GM12865 (cell line): ENCODE measurements around the gene CHST3.

Experiments used
- DNase-seq: peaks from one replicate; pipeline ENCODE4 v3.0.0; 2010; ENCODE audit warnings: low read depth
- H3K4me3 ChIP-seq: 2 replicates; pipeline ENCODE4 v1.5.1; 2011; ENCODE audit warnings: mild to moderate bottlenecking, low read depth, low read length, control low read depth
- TF ChIP-seq, protein P1 (sequence below): IDR thresholded peaks from 2 replicates; pipeline ENCODE4 v1.5.1; 2011; ENCODE audit warnings: low read length, control low read depth, low read depth, inconsistent platforms; ENCODE audit not compliant: insufficient read depth; ENCODE audit errors: missing control alignments

The CHST3 gene

DNA sequence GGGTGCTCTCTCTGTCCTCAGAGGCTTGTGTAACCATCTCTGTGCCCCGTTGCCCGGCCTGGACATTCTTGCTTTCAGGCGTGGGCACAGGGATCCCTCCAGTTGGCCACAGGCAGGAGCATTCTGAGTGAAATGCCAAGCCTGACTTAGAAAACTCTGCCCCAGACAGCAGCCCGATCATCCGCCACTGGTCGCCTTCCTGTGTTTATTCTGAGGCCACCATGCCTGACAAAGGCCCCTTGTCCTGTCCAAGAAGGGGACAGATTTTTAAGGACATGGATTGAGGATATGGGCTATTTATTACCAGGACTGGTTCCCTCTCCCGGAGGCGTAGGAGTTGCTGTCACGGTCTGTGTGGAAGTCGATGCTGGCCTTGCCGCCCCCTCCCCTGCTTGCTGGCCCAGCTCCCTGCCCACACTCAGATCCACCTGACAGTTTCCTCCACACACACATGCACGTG is 69.9 kb downstream of the CHST3 start:
- DNase-seq = no peak
- TF ChIP-seq, protein P1, sequence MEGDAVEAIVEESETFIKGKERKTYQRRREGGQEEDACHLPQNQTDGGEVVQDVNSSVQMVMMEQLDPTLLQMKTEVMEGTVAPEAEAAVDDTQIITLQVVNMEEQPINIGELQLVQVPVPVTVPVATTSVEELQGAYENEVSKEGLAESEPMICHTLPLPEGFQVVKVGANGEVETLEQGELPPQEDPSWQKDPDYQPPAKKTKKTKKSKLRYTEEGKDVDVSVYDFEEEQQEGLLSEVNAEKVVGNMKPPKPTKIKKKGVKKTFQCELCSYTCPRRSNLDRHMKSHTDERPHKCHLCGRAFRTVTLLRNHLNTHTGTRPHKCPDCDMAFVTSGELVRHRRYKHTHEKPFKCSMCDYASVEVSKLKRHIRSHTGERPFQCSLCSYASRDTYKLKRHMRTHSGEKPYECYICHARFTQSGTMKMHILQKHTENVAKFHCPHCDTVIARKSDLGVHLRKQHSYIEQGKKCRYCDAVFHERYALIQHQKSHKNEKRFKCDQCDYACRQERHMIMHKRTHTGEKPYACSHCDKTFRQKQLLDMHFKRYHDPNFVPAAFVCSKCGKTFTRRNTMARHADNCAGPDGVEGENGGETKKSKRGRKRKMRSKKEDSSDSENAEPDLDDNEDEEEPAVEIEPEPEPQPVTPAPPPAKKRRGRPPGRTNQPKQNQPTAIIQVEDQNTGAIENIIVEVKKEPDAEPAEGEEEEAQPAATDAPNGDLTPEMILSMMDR = no peak
- H3K4me3 ChIP-seq = no peak overlapping the region

DNA sequence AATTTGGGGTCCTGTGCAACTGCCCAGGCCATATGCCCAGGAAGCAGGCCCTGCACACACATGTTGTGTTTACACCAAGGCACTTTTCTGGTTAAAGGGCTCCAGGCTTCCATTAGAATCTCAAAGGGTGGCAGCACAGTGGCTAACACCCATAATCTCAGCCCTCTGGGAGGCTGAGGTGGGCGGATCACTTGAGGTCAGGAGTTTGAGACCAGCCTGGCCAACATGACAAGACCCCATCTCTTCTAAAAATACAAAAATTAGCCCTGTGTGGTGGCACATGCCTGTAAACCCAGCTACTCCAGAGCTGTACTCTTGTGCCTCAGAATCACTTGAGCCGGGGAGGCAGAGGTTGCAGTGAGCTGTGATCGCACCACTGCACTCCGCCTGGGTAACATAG is 70.6 kb downstream of the CHST3 start:
- TF ChIP-seq, protein P1 = no peak
- H3K4me3 ChIP-seq = no peak overlapping the region
- no peak for DNase-seq

DNA sequence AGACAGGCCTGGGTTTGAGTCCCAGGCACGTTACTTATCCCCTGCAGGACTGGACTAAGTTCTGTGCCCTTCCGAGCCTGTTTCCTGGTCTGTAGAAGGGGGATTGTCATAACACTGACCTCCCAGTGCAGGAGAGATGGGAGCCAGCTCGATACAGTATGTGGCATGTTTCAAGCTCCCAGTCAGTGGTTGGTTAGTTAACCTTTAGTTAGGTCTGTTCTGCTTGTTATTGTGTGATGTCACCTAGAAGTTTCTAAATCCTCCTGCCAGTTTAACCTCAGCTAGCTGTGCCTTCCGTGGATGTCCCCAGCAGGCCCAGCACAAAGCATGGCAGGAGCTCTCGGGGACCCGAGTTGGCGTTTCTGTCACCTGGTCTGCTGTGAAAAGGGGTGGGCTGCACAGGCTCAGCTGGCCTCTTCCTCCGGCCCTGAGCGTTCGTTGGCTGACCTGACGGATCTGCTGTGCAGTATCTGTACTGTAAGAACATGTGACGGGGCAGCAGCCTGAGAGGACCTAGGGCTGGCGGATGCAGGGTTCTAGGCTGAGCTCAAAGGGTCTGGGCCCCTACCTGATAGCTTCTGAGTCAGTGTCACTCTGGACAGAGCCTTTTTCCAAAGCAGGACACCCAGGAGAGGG is 71.2 kb downstream of the CHST3 start:
- no peak for DNase-seq
- no peak overlapping the region for H3K4me3 ChIP-seq
- TF ChIP-seq, protein P1 = no peak

DNA sequence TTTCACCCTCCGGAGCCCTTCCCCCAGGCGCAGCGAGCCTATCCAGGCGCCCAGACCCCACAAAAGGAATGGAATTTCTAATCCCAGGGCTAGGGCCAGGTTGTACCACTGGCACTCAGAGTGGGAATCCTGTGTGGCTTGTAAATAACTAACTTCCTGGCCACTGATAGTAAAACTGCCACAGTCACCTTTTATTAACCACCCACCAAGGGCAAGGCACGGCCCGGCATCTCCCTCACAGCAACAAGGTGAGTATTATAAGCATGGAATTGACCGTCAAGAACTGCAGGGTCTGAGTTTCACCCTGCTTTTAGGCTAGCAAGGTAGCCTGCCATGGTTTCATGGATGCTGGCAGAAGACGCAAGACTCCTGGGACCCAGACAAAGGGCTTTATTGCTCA is 73.1 kb downstream of the CHST3 start:
- TF ChIP-seq, protein P1 = no peak
- DNase-seq = no peak
- no peak overlapping the region for H3K4me3 ChIP-seq

DNA sequence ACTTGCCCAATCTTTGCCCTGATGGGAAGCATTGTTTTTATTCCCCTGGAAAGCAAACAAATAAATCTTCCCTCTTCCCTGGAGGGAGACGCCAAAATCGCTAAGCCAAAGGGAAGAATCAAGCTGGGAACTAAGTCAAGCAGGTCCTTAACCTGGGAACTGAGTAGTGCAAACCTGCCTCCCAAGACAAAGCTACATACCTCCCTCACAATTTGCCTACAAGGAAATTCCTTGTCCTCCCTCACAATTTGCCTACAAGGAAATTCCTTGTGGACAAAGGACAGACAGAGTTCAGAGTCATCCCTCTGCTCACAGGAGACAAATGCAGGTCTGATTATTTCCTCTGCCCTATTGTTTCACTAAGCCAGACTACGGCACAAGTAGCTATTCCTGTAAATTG is 73.6 kb downstream of the CHST3 start:
- TF ChIP-seq, protein P1 = no peak
- H3K4me3 ChIP-seq = no peak overlapping the region
- DNase-seq = no peak

DNA sequence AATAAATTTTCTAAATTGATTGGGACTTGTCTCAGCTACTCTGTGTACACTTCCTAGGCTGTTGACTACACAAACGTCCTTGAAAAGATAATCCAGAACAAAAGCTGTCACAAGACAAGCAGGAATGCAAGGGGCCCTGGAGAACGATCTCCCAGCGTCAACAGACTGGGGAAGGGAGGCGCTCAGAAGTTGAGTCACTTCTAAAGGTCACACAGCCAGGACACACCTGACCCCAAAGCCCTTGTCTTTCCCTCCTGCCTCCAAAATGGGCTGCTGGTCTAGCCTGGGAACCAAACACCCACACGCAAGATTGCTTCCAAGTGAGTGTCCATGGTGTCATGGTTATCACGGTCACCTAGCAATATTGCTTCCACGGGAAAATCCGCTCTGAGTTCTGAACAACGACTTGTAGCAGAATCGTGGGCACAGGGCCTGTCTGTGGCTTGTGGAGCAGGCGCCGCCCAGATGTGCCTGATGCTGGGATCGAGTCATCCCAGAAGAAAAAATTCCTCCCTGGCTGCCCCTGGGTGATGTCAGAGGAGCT is 74.3 kb downstream of the CHST3 start:
- no peak overlapping the region for H3K4me3 ChIP-seq
- TF ChIP-seq, protein P1 = no peak
- no peak for DNase-seq

DNA sequence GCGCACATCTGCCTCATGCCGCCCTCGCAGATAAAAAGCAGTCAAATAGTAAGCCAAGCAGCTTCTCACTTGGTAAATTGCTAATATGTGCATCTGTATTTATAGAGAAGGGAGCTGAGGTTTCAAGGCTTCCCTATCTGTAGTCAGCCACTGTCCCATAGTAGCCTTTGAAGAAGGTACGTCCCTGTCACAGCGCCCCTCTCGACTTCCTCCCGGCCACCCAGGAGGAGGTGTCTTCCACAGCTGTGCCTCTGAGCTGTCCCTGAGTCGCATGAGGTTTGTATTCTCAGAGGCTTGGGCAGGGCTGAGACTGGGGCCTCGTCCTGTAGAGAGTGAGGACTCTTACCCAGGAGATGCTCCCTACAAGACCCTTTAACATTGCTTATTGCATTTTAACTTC is 75.2 kb downstream of the CHST3 start:
- DNase-seq = no peak
- H3K4me3 ChIP-seq = no peak overlapping the region
- TF ChIP-seq, protein P1 = no peak
